Psoas muscle (tissue), 8 donors: ENCODE data around the gene PKIB. TPM values are rescaled to one million over a fixed set of nuclear protein-coding genes. Genes with fewer than 3 reads are reported as not detected.

Source experiments
- ATAC-seq, 4 donors: fragments of 200-7000 bp; cut with Tn5 transposase; one replicate each; pipeline ENCODE4 v1.9.1; 2020; ENCODE audit warnings: moderate library complexity in 3 of 4, mild to moderate bottlenecking in 2 of 4
- DNase-seq, 2 donors: peaks; one replicate each; pipeline ENCODE4 v3.0.0-alpha.2; 2020
- H3K27ac ChIP-seq: fragments of 200-600 bp; one replicate; pipeline ENCODE4 v1.8.0; 2022
- H3K27me3 ChIP-seq, 3 donors: fragments of 200-600 bp in 1 of 3; one replicate each; pipeline versions ENCODE4 v1.6.1 to v1.8.0; 2013 to 2022; ENCODE audit warnings: low read length in 2 of 3, mild to moderate bottlenecking in 2 of 3, moderate library complexity in 1 of 3; ENCODE audit not compliant: insufficient read depth in 3 of 3
- H3K36me3 ChIP-seq, 2 donors: fragments of 200-600 bp in 1 of 2; one replicate each; pipeline versions ENCODE4 v1.6.1 to v1.8.0; 2013 to 2022; ENCODE audit warnings: low read depth in 1 of 2, mild to moderate bottlenecking in 1 of 2, moderate library complexity in 1 of 2; ENCODE audit not compliant: insufficient read depth in 1 of 2
- H3K4me1 ChIP-seq: fragments of 200-600 bp; one replicate; pipeline ENCODE4 v1.8.0; 2022
- H3K4me3 ChIP-seq: fragments of 200-600 bp; one replicate; pipeline ENCODE4 v1.8.0; 2022; ENCODE audit warnings: mild to moderate bottlenecking
- H3K9me3 ChIP-seq: fragments of 200-600 bp; one replicate; pipeline ENCODE4 v1.8.0; 2022
- CTCF ChIP-seq: fragments of 200-600 bp; IDR thresholded peaks from one replicate; pipeline ENCODE4 v1.8.0; 2022; ENCODE audit warnings: antibody characterized with exemption
- WGBS, 3 donors: extraction: QIAGEN DNeasy Blood & Tissue Kit; methylation state at CpG; one replicate each; pipeline versions ENCODE4 v1.1.6 to v1.1.7; 2013; 5-methylcytosine and 5-hydroxymethylcytosine counted together
- intact Hi-C, 2 donors: fragments of 100-400 bp; cut with DNase I; formaldehyde crosslinking; loops; one replicate each; pipeline versions ENCODE4 v1.11.0 to v1.14.2; 2022
- polyA plus RNA-seq, 3 donors: library from polyadenylated mRNA; stranded (reverse); fragments of 200-250 nt; gene quantifications; one replicate each; pipeline ENCODE4 v1.2.3, GENCODE V29; 2013
- total RNA-seq, 4 donors: library from RNA; stranded (reverse); fragmentation: NEBNext Ultra II Directional in 2 of 4; extraction: Animal tissue kit (Norgen Biotek cat#: 25700) in 2 of 4; gene quantifications; one replicate each; pipeline versions ENCODE4 v1.2.1 to v1.2.4, GENCODE V29; 2021 to 2023
- donor health status: healthy with polysubstance abuse.
- donor health status: DM: no; HTN: no; CAD: no; lungs with moderate emphysema.
- donor health status: Bipolar disorder and iron deficiency.
- donor health status: healthy.
- donor health status: DM: yes; HTN: yes; CAD: no.
- donor health status: DM: no; HTN: no; CAD: no.
- donor health status: DM: no; HTN: no; CAD: no.
- donor health status: DM: yes; HTN: yes; CAD: no.

PKIB gene
- total and polyA plus RNA-seq, 7 donors: 0.20 to 2.4 (median 0.59) TPM

- H3K36me3 ChIP-seq: no peaks in the 10 kb centered on the region
- no peak for DNase-seq
- ATAC-seq: no peak
- H3K9me3 ChIP-seq: no peaks in the 10 kb centered on the region
- no peak overlapping the region for H3K4me3 ChIP-seq
- WGBS, 3 donors: 46 to 63% (median 51%) methylated on average over 3 of the region's 3 CpGs
- TF ChIP-seq CTCF: no peak
- no peaks in the 10 kb centered on the region for H3K27me3 ChIP-seq
- no peaks in the 10 kb centered on the region for H3K4me1 ChIP-seq
- H3K27ac ChIP-seq: no peak overlapping the region
- intact Hi-C loops: no loop called here
Observed at GRCh38 chr6:122660296-122660695, 50.1 kb downstream of the PKIB start.

GRCh38 chr6:122663981-122664380 is 53.8 kb downstream of the PKIB start:
- H3K4me1 ChIP-seq: no peaks in the 10 kb centered on the region
- DNase-seq (no peak), ATAC-seq (no peak)
- H3K27ac ChIP-seq: no peak overlapping the region
- no peak overlapping the region for H3K4me3 ChIP-seq
- intact Hi-C loops: no loop called here
- TF ChIP-seq CTCF: no peak
- H3K36me3 ChIP-seq: no peaks in the 10 kb centered on the region
- H3K27me3 ChIP-seq: no peaks in the 10 kb centered on the region
- H3K9me3 ChIP-seq: no peaks in the 10 kb centered on the region

- Histone ChIP-seq H3K27ac (no peak overlapping the region), H3K36me3 (no peaks in the 10 kb centered on the region), H3K27me3 (no peaks in the 10 kb centered on the region), H3K9me3 (no peaks in the 10 kb centered on the region), H3K4me1 (no peaks in the 10 kb centered on the region), H3K4me3 (no peak overlapping the region)
- no peak for DNase-seq
- no peak for TF ChIP-seq CTCF
- intact Hi-C loops: no loop called here
- 59 to 63% (median 60%) methylated on average over 4 of the region's 4 CpGs for WGBS, 3 donors
- ATAC-seq: no peak
Observed at GRCh38 chr6:122665929-122666328, 55.7 kb downstream of the PKIB start.

- no peak for TF ChIP-seq CTCF
- intact Hi-C loops: no loop called here
- Histone ChIP-seq H3K4me1 (no peaks in the 10 kb centered on the region), H3K27me3 (no peaks in the 10 kb centered on the region), H3K4me3 (no peak overlapping the region), H3K27ac (no peak overlapping the region), H3K36me3 (no peaks in the 10 kb centered on the region), H3K9me3 (no peaks in the 10 kb centered on the region)
- DNase-seq (no peak), ATAC-seq (no peak)
- WGBS, 3 donors: 90 to 96% (median 92%) methylated on average over 2 of the region's 2 CpGs
Observed at GRCh38 chr6:122666418-122666817, 56.2 kb downstream of the PKIB start.

DNA sequence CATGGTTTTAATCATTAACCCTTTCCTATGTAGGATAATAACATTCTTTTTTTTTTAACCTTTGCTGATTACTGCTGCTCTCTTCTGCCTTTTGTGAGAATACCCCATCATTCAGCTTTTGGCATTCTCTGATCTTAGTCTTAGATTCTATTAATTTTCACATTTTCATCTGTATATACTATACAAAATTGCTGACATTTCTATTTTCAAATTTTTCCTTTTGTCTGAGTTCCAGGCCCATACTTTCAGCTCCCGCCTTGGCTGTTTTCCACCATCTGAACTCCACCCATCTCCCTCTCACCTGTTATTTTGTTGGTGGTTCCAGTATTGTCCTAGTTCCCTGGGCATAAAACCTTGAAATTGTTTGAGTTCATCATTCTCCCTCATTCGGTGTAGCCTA is 59.2 kb downstream of the PKIB start:
- no peaks in the 10 kb centered on the region for H3K36me3 ChIP-seq
- H3K27me3 ChIP-seq: no peaks in the 10 kb centered on the region
- no peak for TF ChIP-seq CTCF
- DNase-seq (no peak), ATAC-seq (no peak)
- H3K4me1 ChIP-seq: no peaks in the 10 kb centered on the region
- H3K4me3 ChIP-seq: no peak overlapping the region
- intact Hi-C loops: no loop called here
- 32 to 48% (median 36%) methylated on average over 2 of the region's 2 CpGs for WGBS, 3 donors
- no peak overlapping the region for H3K27ac ChIP-seq
- no peaks in the 10 kb centered on the region for H3K9me3 ChIP-seq
